ENCODE data around the gene YTHDC2.

- TF ChIP-seq EZH2 (IDR thresholded peaks at IDR 0.05; ENCODE audit: insufficient read depth, poor library complexity, severe bottlenecking), result no peak
- no peak for TF ChIP-seq EZH2phosphoT487 (IDR thresholded peaks at IDR 0.05; ENCODE audit: insufficient read depth, low read depth)
Observed at GRCh38 chr5:113508756-113509155, 4.7 kb upstream of the YTHDC2 start.

Measured in GM23248 (cell line).